ENCODE results near the gene SPP1.

Gene SPP1

DNA sequence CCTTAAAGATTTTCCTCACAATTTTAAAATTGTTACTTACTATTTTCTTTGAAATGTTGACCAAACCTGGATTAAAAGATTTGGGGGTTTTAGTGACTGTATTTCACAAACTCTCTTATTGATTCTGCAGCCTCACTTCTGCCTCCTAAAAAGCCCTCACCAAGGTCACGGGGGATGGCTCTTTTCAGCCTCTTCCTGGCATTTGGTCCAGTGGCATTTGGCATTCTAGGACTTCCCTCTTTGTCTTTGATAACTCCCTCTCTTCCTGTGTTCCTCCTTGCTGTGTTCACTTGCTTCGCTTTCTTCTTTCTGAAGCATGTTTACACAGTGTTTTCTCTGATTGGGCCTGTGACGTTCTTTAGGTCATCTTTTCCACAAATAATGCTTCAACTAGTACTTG lies 53.4 kb downstream of the SPP1 start:
- DNase-seq, result no peak

DNA sequence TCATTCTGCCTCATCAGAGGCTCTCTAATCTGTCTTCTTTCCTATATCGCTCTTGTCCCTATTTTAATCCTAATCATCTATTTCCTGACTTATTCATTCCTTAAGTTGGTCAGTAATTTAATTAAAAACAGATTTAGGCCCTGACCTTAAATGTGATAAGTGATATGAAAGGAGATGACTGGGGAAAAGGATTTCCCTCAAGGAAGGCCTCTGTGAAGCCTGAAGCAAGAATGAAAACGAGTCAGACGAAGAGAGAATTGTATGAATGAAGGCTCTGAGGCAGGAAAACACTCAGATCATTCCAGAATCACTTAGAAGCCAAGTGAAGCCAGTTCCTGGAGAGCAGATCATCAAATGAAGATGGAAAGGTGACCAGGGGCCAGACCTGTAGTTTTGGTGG lies 54.0 kb downstream of the SPP1 start:
- no peak for DNase-seq

DNA sequence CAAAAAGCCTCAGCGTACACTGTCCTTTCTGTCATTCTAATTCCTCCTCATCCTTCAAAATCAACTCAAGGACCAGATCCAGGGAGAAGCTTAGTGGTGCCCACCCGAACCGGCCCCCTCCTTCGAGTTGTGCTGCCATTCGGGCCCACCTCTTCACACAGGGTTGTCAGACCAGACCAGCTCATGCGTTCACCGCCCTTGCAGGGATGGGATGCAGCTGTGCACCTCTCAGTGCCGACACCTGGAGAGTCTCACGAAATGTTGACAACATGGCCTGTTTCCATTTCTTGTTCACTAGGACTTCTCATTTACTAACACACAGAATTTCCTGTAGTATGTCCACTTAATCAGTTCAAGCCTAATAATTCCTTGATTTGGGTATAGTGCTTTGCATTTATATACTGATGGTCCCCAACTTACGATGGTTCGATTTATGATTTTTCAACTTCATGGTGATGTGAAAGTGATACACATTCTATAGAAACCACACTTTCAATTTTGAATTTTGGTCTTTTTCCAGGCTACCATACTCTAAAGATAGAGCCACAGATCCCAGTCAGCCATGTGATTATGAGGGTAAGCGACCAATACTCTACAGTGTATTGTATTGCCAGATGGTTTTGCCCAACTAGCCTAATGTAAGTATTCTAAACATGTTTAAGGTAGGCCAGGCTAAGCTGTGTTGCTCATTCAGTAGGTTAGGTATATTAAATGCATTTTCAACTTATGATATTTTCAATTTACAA lies 55.2 kb downstream of the SPP1 start:
- no peak for DNase-seq

Data from activated CD4-positive, CD25-positive, alpha-beta regulatory T cell (primary cell).